Dendritic cell treated with granulocyte-macrophage colony-stimulating factor and Interleukin-4, amounts not matched to agents 40 ng/mL and 50 ng/mL, for 4 days (primary cell): ENCODE data around the gene KCNK1.
"Not testable (repeated sequence)": the region's sequence is repeated elsewhere in the genome, so short reads cannot be mapped to it uniquely, and the experiment has no call there.

Experiments
- H3K27ac Mint-ChIP-seq: one replicate; pipeline ENCODE4 v1.8.0; 2022; ENCODE audit warnings: mild to moderate bottlenecking, mixed read lengths
- H3K27me3 Mint-ChIP-seq: one replicate; pipeline ENCODE4 v1.8.0; 2022; ENCODE audit warnings: mild to moderate bottlenecking, mixed read lengths
- H3K36me3 Mint-ChIP-seq: one replicate; pipeline ENCODE4 v1.8.0; 2022; ENCODE audit warnings: low read depth, mixed read lengths
- H3K4me1 Mint-ChIP-seq: one replicate; pipeline ENCODE4 v1.8.0; 2022; ENCODE audit warnings: low read depth, mixed read lengths
- H3K4me3 Mint-ChIP-seq: one replicate; pipeline ENCODE4 v1.8.0; 2022; ENCODE audit warnings: mild to moderate bottlenecking, moderate library complexity, mixed read lengths
- H3K9me3 Mint-ChIP-seq: one replicate; pipeline ENCODE4 v1.8.0; 2022; ENCODE audit warnings: mixed read lengths
- intact Hi-C: fragments of 100-400 bp; cut with micrococcal nuclease; formaldehyde crosslinking; loops from one replicate; pipeline ENCODE4 v1.15.0; 2022

Gene KCNK1

DNA sequence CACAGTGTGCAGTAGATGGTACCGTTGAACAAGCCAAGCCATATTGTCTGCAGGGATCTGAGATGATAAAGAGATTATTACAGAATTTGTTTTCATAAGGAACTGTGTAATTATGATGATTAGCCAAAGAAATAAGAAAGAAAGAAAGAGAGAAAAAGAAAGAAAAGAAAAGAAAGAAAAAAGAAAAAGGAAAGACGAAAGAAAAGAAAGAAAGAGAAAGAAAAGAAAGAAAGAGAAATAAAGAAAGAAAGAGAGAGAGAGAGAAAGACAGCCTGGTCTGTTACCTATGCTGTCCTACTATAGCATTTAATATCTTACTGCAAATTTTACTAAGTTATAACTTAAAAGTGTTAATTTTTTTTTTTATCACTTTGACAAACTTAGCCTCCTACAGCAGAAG lies 43.6 kb downstream of the KCNK1 start:
- intact Hi-C loops, result no loop called here
- no peaks in the 10 kb centered on the region for H3K27me3 Mint-ChIP-seq
- H3K4me3 Mint-ChIP-seq, result no peak overlapping the region
- no peaks in the 10 kb centered on the region for H3K4me1 Mint-ChIP-seq
- H3K27ac Mint-ChIP-seq, result no peak overlapping the region
- H3K36me3 Mint-ChIP-seq, result no peaks in the 10 kb centered on the region
- no peaks in the 10 kb centered on the region for H3K9me3 Mint-ChIP-seq

DNA sequence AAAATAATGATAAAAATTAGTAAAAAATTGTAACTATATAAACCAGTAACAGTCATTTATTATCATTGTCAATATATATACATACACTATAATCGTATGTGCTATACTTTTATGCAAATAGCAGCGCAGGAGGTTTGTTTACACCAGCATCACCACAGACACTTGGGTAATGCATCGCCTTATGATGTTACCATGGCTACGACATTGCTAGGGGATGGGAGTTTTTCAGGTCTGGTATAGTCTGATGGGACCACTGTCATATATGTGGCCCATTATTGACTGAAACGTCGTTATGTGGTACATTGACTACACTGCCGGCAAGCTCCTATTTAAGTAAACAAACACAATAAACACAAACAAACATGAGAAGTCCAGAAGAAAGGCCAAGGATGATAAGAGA lies 45.6 kb downstream of the KCNK1 start:
- intact Hi-C loops, result no loop called here
- no peak overlapping the region for H3K4me3 Mint-ChIP-seq
- H3K4me1 Mint-ChIP-seq, result no peaks in the 10 kb centered on the region
- H3K36me3 Mint-ChIP-seq, result no peaks in the 10 kb centered on the region
- H3K9me3 Mint-ChIP-seq, result no peaks in the 10 kb centered on the region
- H3K27ac Mint-ChIP-seq, result no peak overlapping the region
- H3K27me3 Mint-ChIP-seq, result no peaks in the 10 kb centered on the region

DNA sequence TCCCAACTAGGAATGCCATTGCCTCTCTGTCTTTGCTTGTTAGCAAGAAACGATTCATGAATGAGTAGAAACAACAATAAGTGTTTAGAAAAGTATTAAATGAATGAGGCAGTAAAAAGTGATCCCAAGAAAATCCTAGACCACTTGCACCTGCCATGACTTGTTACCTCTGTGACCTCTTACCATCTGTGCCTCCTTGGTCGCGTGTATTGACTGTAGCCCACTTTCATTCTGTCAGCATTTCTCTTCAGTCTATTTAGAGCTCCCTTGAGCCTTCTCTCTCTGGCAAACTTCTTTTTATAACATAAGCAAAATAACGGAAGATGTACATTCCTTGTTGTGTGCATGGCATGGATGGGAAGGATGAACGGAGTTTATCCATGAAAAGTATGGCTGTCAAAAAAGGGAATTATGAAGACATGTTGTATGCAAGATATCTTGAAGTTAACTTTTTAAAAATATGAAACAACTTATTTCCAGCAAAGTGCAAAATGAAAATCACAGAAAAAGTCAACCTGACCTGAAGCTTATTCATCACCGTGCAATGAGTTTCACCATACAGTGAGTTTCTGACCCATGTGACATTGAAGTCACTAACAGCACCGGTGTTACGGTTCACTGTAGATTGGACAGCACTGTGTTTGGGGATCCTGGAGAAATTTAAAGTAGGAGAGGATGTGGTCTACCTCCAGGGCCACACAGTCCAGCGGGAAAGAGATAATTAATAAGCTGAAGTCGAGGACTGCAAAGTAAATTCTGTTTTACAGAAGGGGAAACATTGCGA lies 47.7 kb downstream of the KCNK1 start:
- no peaks in the 10 kb centered on the region for H3K9me3 Mint-ChIP-seq
- intact Hi-C loops, result no loop called here
- H3K27me3 Mint-ChIP-seq, result no peaks in the 10 kb centered on the region
- no peak overlapping the region for H3K27ac Mint-ChIP-seq
- no peaks in the 10 kb centered on the region for H3K4me1 Mint-ChIP-seq
- no peak overlapping the region for H3K4me3 Mint-ChIP-seq
- H3K36me3 Mint-ChIP-seq, result no peaks in the 10 kb centered on the region

DNA sequence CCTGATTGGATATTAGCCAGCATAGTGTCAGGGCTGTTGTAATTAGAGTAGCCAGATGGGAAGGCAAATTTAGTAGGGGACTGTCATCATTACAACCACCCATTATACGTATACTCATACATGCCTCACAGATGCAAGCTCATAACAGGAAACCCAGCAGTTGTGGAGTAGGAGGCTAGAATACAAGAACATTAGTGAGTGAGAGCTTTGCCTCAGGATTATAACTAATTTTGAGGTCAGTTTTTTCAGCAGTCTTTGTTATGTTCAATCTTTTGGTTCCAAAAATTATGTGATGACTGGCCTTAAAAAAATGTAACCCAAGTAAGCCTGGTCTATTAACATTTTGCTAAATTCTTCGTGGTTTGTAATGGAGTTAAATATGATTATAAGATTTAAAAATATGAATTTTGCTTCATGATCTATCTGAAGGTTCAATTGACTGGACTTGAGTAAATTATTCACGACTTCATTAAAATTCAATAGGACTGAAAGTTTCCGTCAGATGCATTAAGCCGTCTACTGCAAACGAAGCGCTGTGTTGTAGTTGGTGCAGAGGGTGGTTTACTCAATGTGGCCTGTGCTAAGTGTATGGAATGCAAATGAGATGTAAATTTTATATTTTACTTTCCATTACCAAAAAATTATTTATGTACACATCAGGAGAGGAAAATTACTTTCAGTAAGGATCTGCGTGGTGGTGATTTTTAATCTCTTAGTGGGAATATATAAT lies 48.8 kb downstream of the KCNK1 start:
- H3K27me3 Mint-ChIP-seq, result no peaks in the 10 kb centered on the region
- no peaks in the 10 kb centered on the region for H3K4me1 Mint-ChIP-seq
- H3K27ac Mint-ChIP-seq, result no peak overlapping the region
- no peak overlapping the region for H3K4me3 Mint-ChIP-seq
- intact Hi-C loops, result no loop called here
- H3K9me3 Mint-ChIP-seq, result no peaks in the 10 kb centered on the region
- H3K36me3 Mint-ChIP-seq, result no peaks in the 10 kb centered on the region

DNA sequence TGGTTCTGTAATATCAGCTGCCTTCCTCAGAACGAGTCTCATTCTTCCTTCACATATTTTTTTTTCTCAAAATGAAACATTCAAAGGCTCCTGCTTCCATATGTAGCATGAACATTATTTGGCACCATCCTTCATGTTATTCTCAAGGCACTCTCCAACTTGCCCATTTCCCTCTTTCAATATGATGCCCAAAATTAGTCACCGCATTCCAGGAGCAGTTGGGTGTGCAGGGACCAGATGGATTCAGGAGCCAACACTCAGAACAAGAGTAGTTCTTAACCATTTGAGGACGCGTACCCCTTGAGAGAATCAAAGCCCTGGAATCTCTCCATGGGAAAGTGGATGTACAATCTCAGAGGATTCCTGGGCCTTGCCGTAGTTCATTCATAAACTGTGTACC lies 50.3 kb downstream of the KCNK1 start:
- Mint-ChIP-seq H3K4me1 (no peaks in the 10 kb centered on the region), H3K27me3 (no peaks in the 10 kb centered on the region), H3K36me3 (no peaks in the 10 kb centered on the region), H3K27ac (no peak overlapping the region), H3K4me3 (no peak overlapping the region), H3K9me3 (no peaks in the 10 kb centered on the region)
- intact Hi-C loops, result no loop called here

DNA sequence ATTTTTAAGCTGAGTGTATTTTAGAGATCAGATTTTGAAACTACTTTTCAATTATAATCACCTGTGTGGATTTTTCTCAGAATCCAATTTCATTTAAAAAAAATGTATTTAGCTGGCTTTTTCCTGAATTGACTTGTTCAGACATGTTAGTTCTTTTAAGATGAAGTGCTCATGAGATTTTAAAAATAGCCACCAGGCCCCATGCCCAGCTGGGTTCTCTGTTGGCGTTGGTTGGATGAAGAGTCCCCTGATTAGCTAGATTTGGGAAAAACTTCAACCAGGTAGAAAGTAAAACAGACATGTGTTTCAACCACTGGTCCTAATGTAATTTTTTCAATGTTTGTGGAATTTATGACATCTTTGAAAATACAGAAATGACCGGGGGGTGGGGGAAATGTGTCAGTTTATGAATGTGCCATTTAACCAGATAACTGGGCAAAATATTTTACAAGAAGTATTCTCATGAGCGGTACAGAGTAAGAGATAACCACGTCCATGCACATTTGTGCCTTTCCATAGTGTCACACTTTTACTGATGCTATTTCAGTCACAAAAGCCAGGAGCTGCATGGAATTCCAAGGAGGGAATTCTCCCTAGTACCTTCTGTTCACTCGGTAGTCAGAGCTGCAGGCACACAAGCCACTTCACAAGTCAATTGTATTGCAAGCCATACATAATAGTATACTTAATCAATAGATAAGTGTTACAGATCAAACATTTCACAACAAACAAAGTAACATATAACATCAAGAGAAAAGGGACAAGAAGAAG lies 51.1 kb downstream of the KCNK1 start:
- Mint-ChIP-seq H3K4me3 (no peak overlapping the region), H3K9me3 (no peaks in the 10 kb centered on the region), H3K36me3 (no peaks in the 10 kb centered on the region), H3K27ac (no peak overlapping the region), H3K27me3 (no peaks in the 10 kb centered on the region), H3K4me1 (no peaks in the 10 kb centered on the region)
- intact Hi-C loops, result no loop called here

DNA sequence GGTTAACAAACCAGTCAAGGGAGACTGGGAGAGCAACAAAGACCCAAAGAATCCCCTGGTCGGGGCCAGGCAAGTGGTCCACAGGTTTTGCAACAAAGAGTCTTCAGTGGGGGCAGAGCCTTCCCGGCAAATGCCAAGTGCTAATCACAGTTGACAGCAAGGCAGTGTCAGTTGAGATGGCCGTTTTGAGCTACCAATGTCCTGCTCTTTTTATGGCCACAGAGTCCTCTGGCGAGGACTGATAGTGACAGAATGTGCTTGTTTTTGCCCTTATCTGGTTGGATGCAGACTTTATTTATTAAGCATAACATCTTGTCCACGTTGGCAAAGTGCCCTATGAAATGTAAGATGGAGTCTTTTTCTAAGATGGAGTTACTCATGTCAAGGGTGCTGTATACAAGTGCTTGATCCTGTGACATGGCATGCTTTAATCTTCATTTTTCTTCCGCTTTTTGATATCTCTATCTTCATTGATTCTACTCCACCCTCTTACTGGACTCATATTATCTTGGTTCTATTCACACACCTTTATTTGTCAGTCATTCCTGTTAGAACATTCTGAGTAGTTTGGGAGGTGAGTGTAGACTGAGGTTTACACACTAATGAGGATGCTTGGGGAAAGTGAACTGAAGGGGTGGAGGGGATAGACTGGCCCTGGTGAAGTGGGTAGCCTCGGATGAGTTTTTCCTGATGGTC lies 51.8 kb downstream of the KCNK1 start:
- intact Hi-C loops, result no loop called here
- H3K27ac Mint-ChIP-seq, result no peak overlapping the region
- H3K4me3 Mint-ChIP-seq, result no peak overlapping the region
- no peaks in the 10 kb centered on the region for H3K9me3 Mint-ChIP-seq
- no peaks in the 10 kb centered on the region for H3K4me1 Mint-ChIP-seq
- no peaks in the 10 kb centered on the region for H3K27me3 Mint-ChIP-seq
- H3K36me3 Mint-ChIP-seq, result no peaks in the 10 kb centered on the region

DNA sequence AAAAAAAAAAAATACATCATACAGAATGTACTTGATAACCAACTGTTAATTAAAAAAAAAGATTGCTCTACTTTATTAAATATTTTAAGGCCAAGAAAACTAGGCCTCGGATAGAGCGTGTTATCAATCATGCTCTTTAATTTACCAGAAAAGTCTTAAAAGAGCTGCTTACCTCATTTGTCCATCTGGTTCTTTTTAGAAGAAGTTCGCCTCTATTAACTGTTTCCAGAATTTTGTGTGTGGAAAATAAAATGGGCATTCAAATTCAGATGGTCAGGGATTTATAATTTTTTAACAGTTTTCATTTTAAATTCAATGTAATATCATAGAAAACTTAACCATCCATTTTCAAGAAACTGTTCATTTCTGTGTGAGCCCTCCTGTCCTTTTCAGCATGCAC lies 53.8 kb downstream of the KCNK1 start:
- Mint-ChIP-seq H3K9me3 (no peaks in the 10 kb centered on the region), H3K27me3 (peaks cover 2% of the 10 kb centered on the region), H3K36me3 (no peaks in the 10 kb centered on the region), H3K4me3 (no peak overlapping the region), H3K27ac (no peak overlapping the region), H3K4me1 (no peaks in the 10 kb centered on the region)
- intact Hi-C loops, result no loop called here

DNA sequence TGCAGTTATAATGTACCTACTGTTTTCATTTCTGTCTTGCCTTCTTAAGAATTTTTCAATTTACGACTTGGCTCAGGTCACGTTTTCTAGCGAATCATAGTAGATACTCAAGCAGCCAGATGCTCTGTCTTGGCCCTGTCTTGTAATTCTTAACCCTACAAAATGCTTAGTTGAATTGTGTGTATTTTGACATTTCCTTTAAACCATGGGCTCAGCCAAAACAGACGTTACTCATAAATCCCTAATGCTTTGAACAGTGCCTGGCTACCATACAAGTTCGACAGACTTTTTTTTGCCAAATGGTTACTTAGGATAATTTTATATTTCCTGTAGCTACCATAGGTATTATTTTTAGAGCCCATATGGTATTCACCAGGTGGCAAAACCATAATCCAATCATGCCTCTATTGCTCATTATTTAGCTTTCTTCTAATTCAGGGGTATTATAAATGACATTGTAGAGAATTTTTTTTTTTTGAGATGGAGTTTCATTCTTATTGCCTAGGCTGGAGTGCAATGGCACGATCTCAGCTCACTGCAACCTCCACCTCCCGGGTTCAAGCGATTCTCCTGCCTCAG lies 54.3 kb downstream of the KCNK1 start:
- no peak overlapping the region for H3K4me3 Mint-ChIP-seq
- H3K9me3 Mint-ChIP-seq, result no peaks in the 10 kb centered on the region
- H3K27me3 Mint-ChIP-seq, result peaks cover 2% of the 10 kb centered on the region
- H3K36me3 Mint-ChIP-seq, result no peaks in the 10 kb centered on the region
- no peak overlapping the region for H3K27ac Mint-ChIP-seq
- intact Hi-C loops, result no loop called here
- H3K4me1 Mint-ChIP-seq, result peaks cover 2% of the 10 kb centered on the region

DNA sequence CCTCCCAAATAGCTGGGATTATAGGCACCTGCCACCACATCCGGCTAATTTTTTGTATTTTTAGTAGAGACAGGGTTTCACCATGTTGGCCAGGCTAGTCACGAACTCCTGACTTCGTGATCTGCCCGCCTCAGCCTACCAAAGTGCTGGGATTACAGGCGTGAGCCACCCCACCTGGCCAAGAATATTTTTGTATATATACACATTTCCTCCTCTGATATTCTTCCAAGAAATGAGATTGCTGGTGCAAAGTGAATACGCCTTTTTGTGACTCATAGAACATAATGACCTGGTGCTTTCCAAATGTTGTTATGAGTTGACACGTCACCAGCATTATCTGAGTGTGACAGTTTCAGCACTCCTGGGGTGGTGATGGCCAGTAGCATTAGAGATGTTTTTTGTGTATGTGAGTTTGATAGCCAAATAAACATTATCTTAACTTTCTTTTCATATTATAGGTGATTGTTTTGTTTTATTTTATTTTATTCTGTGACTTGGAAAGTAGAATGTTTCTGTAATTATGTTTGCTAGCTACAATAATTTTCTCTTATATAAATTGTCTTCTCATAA lies 54.9 kb downstream of the KCNK1 start:
- no peak overlapping the region for H3K4me3 Mint-ChIP-seq
- intact Hi-C loops, result no loop called here
- peaks cover 2% of the 10 kb centered on the region for H3K27me3 Mint-ChIP-seq

DNA sequence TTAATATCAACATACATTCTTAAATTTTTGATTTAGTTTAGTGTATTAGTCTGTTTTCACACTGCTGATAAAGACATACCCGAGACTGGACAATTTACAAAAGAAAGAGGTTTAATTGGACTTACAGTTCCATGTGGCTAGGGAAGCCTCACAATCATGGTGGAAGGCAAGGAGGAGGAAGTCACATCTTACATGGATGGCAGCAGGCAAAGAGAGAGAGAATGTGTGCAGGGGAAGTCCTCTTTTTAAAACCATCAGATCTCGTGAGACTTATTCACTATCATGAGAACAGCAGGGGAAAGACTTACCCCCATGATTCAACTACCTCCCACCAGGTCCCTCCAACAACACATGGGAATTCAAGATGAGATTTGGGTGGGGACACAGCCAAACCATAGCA lies 56.5 kb downstream of the KCNK1 start:
- H3K36me3 Mint-ChIP-seq, H3K27ac Mint-ChIP-seq, H3K27me3 Mint-ChIP-seq, H3K4me3 Mint-ChIP-seq, intact Hi-C loops, H3K9me3 Mint-ChIP-seq, H3K4me1 Mint-ChIP-seq: not testable (repeated sequence)

More for the DNA sequence above, 54.9 kb downstream of the KCNK1 start:
- no peaks in the 10 kb centered on the region for H3K36me3 Mint-ChIP-seq
- no peak overlapping the region for H3K27ac Mint-ChIP-seq
- H3K9me3 Mint-ChIP-seq, result no peaks in the 10 kb centered on the region
- H3K4me1 Mint-ChIP-seq, result peaks cover 8% of the 10 kb centered on the region

DNA sequence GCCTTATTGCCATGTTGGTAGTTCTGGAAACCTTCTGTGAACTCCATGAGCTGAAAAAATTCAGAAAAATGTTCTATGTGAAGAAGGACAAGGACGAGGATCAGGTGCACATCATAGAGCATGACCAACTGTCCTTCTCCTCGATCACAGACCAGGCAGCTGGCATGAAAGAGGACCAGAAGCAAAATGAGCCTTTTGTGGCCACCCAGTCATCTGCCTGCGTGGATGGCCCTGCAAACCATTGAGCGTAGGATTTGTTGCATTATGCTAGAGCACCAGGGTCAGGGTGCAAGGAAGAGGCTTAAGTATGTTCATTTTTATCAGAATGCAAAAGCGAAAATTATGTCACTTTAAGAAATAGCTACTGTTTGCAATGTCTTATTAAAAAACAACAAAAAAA lies 57.4 kb downstream of the KCNK1 start:
- H3K9me3 Mint-ChIP-seq, result no peaks in the 10 kb centered on the region
- H3K4me1 Mint-ChIP-seq, result peaks cover 9% of the 10 kb centered on the region
- no peak overlapping the region for H3K27ac Mint-ChIP-seq
- H3K4me3 Mint-ChIP-seq, result no peak overlapping the region
- intact Hi-C loops, result no loop called here
- H3K36me3 Mint-ChIP-seq, result no peaks in the 10 kb centered on the region
- peaks cover 2% of the 10 kb centered on the region for H3K27me3 Mint-ChIP-seq

DNA sequence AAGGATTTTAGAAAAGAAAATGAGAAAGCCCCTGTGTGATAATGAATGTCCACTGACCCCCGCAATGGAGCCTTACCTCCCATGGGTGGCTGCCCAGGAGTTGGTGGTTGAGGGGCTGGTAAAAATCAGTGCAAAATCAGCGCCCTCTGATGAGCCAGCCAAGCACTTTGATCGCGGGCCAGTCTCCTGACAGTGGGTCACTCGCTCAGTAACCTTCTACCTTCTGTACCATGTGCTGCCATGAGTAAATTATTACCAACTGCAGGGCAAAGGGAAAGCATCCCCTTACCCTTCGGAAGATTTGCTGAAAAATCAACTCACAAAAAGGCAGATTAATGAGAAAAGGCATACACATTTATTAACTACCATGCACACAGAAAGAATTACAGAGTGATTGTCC lies 58.8 kb downstream of the KCNK1 start:
- Mint-ChIP-seq H3K4me3 (no peak overlapping the region), H3K4me1 (peaks cover 9% of the 10 kb centered on the region), H3K9me3 (no peaks in the 10 kb centered on the region), H3K36me3 (no peaks in the 10 kb centered on the region), H3K27me3 (peaks cover 2% of the 10 kb centered on the region), H3K27ac (no peak overlapping the region)
- intact Hi-C loops, result no loop called here
